ENCODE measurements around the gene POU6F1.
A peak's percentile ranks its signal among the peaks of the same experiment; 100 is the strongest.
"Not testable (repeated sequence)": the region's sequence is repeated elsewhere in the genome, so short reads cannot be mapped to it uniquely, and the experiment has no call there.

The POU6F1 gene

DNA sequence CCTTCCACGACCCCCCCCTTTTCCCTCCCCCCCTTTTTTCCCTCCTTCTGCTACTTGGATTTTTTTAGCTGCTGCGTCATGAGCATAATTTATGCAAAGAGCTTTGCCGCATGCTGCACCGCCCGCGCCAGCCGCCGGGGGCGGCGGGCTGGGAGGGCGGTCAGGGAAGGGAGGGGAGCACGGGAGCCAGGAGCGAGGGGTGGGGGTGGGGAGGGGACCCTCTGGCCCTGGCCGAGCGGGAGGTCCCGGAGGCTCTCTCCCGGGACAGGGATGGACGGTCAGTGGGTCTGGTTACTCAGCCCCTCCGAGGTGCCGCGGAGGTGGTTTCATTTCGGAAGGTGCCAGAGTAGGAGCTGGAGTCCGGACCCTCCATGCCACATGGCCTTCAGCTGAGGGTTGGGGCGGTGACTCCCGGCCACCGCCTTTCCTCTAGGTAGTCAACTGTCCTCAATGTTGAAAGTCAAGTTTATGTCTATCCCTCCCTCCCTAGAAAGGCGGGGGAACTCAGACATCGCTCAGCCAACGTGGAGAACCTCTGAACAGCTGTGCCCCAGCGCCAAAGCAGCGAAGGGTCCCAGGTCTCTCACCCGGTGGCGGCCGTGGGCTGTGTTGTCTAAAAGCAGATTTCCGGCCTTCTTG is at the start of gene POU6F1:
Gene POU6F1, minus strand, starts transcription at position 95 of the 639 bp plus-strand sequence. CDS start 11,226 bp downstream, outside the sequence.
- peak; percentile 37 for DNase-seq (ENCODE audit: low read depth, low spot score)

GRCh38 chr12:51265024-51265423 is 47.2 kb upstream of the POU6F1 start:
- DNase-seq (ENCODE audit: low read depth, low spot score), result no peak

DNA sequence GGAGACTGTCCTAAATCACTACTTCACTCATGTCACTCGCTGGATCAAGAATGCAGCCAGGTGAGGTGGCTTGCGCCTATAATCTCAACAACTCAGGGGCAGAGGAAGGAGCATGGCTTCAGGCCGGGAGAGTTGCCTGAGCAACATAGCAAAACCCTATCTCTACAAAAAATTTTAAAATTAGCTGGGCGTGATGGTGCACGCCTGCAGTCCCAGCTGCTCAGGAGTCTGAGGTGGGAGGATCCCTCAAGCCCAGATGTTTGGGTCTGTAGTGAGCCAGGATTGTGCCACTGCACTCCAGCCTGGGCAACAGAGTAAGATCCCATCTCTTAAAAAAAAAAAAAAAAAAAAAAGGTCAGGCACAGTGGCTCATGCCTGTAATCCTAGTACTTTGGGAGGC is 46.4 kb upstream of the POU6F1 start:
- DNase-seq (ENCODE audit: low read depth, low spot score), result no peak

- DNase-seq (ENCODE audit: low read depth, low spot score), result no peak
Observed at GRCh38 chr12:51263341-51263740, 45.5 kb upstream of the POU6F1 start.

GRCh38 chr12:51262758-51263177 is 44.9 kb upstream of the POU6F1 start:
- no peak for DNase-seq (ENCODE audit: low read depth, low spot score)

- not testable (repeated sequence) for DNase-seq (ENCODE audit: low read depth, low spot score)
Observed at GRCh38 chr12:51259600-51259999, 41.7 kb upstream of the POU6F1 start.

DNA sequence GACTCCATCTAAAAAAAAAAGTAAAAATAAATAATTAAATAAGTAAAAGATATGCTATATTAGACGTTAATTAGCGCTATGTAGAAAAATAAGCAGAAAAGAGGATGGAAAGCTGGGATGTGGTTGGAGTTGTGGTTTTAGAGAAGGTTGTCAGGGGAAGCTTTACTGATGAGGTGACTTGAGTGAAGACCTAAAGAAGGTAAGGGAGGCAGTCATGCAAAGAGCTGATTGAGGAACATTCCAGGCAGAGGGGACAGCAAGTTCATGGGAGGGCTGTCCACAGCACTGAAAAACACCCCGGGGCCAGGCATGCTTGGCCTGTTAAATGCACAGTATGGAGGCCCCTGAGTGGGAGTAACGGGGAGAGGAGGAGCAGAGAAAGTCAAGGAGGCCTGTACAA is 36.7 kb upstream of the POU6F1 start:
- DNase-seq (ENCODE audit: low read depth, low spot score), result no peak

DNA sequence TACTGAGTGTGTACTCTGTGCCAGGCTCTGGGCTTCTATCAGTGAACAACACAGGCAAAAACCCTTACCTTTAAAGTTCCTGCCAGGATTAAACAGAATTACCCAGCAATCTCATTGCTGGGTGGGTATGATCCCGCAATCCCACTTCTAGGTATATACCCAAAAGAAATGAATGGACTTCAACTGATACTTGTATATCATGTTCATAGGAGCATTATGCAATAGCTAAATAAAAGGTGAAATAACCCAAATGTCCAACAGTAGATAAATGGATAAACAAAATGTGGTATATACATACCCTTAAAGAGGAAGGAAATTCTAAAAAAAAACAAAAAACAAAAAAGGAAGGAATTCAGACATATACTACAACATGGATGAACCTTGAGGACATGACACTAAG is 35.4 kb upstream of the POU6F1 start:
- no peak for DNase-seq (ENCODE audit: low read depth, low spot score)

GRCh38 chr12:51247523-51248206 is 29.8 kb upstream of the POU6F1 start:
- DNase-seq (ENCODE audit: low read depth, low spot score), result no peak

- DNase-seq (ENCODE audit: low read depth, low spot score), result no peak
Observed at GRCh38 chr12:51246254-51246853, 28.5 kb upstream of the POU6F1 start.

GRCh38 chr12:51245476-51246253 is 27.8 kb upstream of the POU6F1 start:
- DNase-seq (ENCODE audit: low read depth, low spot score), result no peak

- no peak for DNase-seq (ENCODE audit: low read depth, low spot score)
Observed at GRCh38 chr12:51244269-51244668, 26.4 kb upstream of the POU6F1 start.

GRCh38 chr12:51242876-51243275 is 25.0 kb upstream of the POU6F1 start:
- DNase-seq (ENCODE audit: low read depth, low spot score), result no peak

- DNase-seq (ENCODE audit: low read depth, low spot score), result no peak
Observed at GRCh38 chr12:51242120-51242519, 24.3 kb upstream of the POU6F1 start.

- DNase-seq (ENCODE audit: low read depth, low spot score), result no peak
Observed at GRCh38 chr12:51240971-51241370, 23.1 kb upstream of the POU6F1 start.

- peak; percentile 87 for DNase-seq (ENCODE audit: low read depth, low spot score)
Observed at GRCh38 chr12:51238510-51239334, 20.9 kb upstream of the POU6F1 start, which contains the start of gene DAZAP2. TSS of gene DAZAP2 (plus strand) at chr12:51238826. CDS start at chr12:51238908, 82 bp downstream.

GRCh38 chr12:51238037-51238509 is 20.2 kb upstream of the POU6F1 start:
- DNase-seq (ENCODE audit: low read depth, low spot score), result no peak

DNA sequence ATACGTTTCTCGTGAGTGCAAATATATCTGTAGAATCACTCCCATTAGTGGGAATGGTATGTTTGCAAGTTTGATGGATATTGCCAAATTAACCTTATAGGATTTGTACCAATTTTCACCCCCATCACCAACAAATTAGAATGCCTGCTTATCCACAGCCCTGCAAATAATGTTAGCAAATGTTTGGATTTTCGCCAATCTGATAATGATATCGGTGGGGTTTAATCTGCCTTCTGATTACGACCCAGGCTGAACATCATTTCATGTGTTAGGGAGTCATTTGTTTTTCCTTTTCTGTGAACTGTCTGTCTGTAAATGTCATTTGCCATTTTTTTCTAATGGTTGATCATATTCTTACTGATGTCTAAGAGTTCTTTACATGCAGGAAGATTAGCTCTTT is 16.7 kb upstream of the POU6F1 start:
- no peak for DNase-seq (ENCODE audit: low read depth, low spot score)

DNA sequence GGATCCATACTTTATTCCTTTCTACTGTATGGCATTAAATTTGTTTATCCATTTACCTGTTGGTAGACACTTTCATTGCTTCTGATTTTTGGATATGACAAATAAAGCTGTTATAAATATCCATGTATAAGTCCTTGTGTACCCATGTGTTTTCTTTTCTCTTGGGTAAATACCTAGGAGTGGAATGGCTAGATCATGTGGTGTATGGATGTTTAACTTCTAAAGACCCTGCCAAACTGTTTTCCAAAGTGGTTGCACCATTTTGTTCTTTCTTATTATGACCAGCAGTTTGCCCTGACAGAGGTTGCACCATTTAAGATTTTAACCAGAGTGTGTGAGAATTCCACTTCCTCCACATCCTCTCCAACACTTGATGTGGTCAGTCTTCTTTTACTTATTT is 14.8 kb upstream of the POU6F1 start:
- no peak for DNase-seq (ENCODE audit: low read depth, low spot score)

DNA sequence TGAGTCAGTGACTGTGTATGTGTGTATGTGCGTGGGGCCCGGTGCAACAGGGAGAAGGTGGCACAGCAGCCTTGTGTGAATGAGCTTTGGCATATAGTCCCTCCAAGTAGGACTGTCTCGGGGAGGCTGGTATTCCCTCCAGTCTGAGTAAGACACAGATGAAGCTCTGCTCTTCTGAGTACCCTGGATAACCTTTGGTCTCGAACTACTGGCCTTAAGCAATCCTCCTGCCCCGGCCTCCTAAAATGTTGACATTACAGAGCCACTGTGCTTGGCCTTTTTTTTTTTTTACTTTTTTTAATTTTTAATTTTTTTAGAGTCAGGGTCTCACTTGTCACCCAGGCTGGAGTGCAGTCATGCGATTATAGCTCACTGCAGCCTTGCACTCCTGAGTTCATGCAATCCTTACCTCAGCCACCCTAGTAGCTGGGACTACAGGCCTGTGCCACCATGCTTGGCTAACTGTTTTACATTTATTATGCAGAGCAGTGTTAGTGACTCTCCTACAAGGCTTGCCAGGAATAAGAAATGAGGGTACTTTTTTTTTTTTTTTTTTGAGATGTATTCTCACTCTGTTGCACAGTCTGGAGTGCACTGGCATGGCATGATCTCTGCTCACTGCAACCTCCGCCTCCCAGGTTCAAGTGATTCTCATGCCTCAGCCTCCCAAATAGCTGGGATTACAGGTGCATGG is 11.4 kb upstream of the POU6F1 start:
- DNase-seq (ENCODE audit: low read depth, low spot score), result no peak
